Stimulated activated CD8-positive, alpha-beta memory T cell treated with anti-CD3 and anti-CD28 coated beads, Interleukin-12 subunit alpha, Interleukin-12 subunit beta, amount 100 ng/mL, for 4 hours (primary cell): ENCODE measurements around the gene PSMB11.

ENCODE experiments used
- DNase-seq: peaks from one replicate; pipeline ENCODE4 v3.0.0-alpha.2; 2020; ENCODE audit warnings: low read depth

The PSMB11 gene

DNA sequence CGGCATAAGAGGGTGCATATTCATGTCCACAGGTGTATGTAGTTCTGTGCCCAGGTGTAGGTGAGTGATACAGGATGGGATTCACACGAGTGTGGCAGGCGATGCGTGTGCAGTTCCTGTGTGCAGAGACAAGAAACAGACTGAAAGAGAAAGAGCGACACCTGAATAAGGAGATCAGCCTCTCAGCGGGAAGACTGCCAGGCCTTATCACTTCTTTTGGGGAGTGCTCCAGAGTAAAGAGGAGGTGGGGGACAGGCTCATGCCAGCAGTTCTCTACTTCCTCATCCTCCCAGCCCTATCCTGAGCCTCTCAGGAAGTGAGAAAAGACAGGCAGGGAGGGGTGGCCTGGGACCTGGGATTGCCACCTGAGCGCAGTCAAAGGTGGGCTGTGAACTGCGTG lies 2.8 kb downstream of the PSMB11 start:
- DNase-seq, result no peak

DNA sequence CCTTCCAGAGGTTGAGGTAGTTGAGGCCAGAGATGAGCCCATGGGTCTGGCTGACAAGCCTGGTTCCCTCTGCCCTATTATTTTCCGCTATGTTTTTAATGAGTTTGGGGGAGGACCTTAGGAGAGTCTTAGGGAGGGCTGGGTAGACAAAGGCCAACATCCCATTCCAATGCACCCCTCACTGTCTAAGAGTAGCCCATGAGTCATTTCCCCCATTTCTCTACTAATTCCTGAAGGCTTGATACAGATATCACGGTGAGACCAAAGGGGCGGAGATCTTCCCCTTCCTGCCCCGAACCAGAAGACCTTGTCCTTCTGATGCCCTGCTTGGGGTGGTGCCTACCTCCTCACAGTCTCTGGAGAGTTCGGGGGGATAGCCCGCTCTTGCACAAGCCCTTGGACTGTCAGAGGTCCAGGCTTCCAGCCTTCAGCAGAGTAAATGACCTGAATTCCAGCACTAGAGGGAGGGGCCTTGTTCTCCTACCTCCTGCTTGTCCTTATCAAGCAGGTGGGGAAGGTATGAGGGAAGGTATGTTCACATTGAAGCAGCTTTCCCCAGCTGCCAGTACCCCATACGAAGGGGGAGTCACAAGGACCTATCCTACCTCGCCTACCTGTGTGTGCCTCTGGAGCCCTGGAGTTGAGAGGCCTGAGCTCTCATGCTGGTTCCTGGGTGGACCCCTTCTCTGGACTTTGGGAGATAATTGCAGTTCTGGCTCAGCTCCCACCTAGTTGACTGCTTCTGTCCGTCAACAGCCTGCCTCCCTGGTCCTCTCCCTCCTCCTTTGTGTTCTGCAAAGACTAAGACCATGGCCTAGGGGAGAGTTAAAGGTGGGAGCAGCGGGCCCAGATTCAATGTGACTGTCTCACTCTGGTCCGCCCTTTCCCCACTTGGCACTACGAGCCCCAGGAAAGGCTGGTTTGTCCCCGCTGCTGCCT lies 3.7 kb downstream of the PSMB11 start:
- no peak for DNase-seq

DNA sequence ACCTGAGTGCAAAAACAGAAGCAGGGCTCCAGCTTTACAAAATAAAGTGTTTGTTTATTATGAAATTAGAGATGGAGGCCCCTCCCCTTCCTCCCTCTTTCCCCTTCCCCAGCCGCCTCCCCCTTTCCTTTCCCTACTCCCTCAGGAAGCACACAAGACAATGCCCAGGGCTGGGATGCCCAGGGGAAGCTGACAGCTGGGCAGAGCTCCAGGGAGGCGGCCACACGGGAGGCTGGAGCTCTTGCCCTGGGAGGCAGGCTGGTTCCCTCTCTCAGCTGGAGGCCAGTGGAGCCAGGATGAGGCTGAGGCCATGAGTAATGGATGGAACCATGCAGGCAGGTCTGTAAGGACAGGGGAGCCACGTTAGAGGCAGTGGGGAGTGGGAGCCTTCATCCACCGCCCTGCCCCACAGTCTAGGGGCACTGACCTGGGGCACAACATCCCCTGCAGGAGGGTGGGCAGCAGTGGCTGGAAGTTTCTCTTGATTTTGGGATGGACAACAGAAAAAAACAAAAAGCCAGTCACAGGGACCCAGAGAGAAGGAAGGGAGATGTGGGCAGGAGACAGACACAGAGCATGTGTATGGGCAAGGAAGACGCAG lies 5.1 kb downstream of the PSMB11 start:
- DNase-seq, result no peak

DNA sequence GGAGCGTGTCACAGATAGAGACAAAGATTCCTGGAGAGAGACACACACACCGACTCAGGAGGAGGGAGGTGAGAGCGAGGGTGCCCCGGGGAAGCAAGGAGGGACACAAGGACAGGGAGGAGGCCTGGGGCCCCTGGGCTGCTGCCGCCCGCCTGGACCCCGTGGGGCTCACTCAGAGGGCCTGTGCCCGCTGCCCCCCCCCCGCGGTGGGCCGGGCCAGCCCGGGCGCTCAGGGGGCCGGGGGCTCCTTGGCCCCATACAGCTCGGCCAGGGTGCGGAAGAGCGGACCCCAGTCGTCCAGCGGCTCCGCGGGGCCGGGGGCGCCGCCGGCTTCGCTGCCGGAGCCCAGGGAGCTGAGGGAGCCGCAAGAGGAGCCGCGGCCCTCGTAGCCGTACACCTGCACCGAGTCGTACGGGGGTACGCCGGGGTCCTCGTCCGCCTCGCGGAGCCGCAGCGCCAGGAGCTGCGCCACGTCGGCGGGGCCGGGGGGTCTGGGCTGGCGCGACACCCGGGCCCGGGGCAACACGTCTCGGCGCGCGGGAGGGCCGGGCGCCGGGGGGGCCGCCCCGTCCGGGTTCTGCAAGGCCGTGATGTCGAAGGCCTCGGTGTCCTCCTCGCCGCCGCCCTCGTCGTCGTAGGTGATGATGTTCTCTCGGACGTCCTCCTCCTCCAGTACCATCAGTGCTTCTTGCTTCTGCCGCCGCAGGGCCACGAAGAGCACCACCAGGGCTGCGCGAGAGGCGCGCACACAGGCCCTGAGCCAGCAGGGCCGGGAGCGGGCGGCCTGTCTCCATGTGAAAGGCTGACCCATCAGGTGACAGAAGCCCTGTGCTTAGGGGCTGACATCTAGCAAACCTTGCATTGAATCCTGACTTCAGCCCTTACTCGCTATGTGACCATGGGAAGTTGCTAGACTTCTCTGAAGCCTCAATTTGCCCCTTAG lies 6.0 kb downstream of the PSMB11 start:
- DNase-seq, result no peak

DNA sequence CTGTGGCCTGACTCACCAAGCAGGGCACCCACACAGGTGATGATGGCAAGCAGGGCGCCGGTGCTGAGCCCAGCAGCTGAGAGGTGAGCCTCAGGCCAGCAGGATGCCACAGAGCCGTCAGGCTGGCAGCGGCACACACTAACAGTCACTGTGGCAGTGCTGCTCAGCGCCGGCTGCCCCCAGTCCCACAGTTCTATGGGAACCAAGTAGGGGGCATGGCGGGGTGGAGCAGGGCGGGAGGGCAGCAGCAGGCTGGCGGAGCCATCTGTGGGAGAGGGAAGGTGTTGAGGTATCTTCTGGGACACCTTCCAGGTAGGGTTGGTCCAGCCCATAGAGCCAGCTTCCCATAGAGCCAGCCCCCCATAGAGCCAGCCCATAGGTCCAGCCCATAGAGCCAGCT lies 7.0 kb downstream of the PSMB11 start:
- no peak for DNase-seq

DNA sequence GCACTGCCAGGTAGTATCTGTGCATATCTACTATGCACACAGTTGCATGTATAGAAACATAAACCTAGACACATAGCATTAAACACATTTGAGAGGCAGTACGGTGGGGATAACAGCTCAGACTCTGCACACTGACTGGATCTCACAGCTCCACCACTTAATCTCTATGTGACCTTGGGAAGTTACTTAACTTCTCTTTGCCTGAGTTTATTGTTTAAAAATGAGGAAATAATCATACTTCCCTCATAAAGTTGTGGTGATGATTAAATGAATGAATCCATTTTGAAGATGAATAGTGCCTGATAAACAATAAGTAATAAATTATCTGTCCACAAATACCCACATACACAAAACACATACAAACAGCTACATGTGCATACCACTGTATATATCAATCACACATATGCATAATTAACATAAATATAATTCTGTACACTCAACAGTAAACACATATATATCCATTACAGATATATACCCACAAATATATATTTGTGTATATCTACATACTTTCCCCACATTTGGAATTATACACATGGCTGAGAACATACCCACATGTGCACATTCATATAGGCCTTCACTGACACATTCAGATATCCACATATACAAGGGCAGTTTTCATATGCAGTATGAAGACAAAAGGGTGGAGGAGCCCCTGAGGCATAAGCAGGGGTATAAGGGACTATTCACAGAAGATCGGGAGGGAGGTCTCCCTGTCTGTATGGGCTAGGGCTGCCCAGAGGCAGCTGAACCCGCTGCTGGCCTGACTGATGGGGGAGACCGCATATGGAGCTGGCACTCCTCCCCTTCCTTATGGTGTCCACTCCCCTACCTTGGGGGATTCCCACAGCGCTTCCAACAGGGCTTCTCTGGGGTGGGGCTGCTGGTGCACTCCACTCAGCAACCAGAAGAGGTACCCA lies 9.4 kb downstream of the PSMB11 start:
- no peak for DNase-seq

DNA sequence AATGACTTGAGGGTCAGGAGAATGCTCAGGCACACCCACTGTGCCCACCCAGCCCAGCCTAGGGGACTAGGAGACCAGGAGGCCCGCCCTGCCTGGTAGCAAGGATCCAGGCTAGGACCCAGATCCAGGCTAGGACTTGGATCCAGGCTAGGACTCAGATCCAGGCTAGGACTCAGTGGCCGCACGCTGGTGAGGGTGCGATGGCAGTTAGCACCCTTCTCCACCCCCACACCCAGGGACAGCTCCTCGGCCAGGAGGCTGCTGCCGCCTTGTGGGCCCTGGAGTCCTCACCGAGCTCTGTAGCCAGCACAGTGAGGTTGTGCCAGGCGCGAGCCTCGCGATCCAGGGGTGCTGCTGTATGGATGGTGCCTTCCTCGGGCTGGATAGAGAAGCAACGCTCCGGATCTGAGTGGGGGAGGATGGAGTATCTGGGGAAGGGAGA lies 10.2 kb downstream of the PSMB11 start:
- DNase-seq, result no peak

DNA sequence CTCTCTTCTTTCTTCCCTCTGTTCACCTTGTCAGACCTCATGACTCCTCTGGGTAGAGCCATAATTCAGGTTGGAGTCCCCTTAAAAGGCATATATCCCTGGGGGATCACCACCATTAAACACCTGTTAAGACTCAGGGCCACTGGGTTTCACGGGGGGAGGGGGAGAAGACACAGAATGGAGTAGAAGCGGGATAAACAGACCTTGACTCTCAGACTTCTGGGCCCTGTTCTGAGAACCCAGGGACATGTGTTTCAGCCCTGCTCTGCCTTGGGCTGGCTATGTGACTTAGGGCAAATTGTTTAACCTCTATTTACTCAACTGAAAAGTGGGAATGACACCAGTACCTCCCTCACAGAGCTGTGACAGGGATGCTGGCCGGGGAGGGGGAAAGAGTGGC lies 10.7 kb downstream of the PSMB11 start:
- DNase-seq, result no peak

DNA sequence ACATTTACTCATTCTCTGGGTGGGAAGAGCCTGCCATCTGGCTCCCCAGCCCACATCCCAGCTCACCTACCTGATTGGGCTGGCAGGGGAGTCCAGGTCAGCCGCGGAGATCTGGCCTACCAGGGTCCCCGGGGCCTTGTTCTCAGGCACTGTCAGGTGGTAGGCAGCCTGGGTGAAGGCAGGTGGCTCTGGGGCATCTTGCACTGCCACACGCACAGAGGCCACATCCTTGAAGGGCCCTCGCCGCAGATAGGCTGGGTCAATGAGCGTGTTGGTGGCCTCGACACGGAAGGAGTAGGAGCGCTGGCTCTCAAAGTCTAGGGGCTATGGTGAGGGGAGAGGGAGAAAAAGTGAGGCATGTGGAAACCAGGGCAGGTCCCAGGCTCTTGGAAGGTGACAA lies 11.4 kb downstream of the PSMB11 start:
- no peak for DNase-seq

DNA sequence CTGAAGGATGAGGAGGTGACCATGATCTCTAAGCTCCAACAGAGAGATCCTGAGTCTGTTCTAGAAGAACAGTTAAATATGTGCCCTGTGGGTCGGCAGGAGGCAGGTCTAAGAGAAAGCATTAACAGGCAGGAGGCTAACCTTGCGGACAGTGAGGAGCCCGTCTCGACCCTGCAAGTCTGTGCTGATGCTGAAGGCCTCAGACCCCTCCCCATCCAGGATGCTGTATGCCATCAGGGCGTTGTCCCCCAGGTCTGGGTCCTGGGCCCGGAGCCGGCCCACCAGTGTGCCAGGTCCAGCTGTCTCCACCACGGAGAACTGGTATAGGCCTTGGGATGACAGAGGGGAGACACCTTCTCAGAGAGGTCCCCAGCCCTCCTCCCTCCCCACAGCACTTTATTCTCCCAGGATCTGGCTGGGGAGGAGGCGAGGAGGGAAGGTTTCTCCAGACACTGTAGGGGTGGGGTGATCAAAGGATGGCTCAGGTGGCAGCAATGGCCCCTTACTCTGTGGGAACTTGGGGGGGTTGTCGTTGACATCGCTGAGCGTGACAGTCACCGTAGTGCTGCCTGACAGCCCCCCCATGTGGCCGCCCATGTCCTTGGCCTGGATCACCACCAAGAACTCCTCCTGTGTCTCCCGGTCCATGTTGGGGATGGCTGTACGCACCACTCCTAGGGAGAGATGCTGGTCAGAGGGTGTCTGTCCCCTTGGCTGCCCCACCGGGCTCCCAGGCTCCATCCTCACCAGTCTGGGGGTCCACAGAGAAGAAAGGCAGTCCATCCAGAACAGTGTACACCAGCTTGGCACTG lies 12.2 kb downstream of the PSMB11 start:
- peak; percentile 13 for DNase-seq

DNA sequence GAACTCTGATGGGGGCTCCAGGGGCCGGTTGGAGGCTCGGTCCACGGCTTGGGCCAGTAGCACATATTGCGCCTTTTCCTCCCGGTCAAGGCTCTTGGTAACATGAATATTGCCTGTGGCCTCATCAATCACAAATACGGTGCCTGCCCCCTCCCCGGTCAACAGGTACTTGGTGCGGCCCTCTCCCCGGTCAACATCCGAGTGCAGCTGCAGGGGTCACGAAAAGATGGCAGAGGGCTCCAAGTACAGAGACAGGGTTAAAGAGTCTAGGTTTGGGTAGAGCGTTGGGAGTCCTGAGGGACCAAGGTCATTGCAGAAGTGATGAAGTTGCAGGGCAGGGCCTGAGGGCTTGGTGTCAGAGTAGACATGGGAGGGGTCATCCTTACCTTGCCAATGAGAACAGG lies 13.1 kb downstream of the PSMB11 start:
- DNase-seq, result no peak

DNA sequence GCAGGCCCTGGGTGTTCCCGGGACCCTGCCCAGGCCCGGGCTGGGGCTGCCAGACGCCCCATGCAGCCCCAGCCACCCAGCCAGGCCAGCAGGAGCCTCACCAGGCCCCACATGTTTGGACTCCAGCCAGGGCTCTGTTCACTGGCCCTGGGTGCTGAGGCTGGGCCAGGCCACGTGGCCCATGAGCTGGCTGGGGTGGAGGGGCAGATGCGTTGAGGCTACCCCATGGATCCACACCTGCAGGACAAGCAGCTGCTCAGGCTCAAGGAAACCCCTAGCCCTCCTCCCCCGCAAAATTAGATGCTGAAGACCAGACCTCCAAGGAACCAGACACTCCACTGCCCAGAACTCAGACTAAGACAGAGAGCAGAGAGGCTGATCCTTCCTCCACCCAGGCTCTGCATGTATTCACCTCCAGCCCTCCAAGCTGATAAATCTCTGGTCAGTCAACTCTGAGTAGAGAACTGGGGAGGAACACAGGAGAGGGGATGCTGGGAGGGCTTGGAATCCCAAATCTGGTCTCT lies 13.7 kb downstream of the PSMB11 start:
- DNase-seq, result no peak

DNA sequence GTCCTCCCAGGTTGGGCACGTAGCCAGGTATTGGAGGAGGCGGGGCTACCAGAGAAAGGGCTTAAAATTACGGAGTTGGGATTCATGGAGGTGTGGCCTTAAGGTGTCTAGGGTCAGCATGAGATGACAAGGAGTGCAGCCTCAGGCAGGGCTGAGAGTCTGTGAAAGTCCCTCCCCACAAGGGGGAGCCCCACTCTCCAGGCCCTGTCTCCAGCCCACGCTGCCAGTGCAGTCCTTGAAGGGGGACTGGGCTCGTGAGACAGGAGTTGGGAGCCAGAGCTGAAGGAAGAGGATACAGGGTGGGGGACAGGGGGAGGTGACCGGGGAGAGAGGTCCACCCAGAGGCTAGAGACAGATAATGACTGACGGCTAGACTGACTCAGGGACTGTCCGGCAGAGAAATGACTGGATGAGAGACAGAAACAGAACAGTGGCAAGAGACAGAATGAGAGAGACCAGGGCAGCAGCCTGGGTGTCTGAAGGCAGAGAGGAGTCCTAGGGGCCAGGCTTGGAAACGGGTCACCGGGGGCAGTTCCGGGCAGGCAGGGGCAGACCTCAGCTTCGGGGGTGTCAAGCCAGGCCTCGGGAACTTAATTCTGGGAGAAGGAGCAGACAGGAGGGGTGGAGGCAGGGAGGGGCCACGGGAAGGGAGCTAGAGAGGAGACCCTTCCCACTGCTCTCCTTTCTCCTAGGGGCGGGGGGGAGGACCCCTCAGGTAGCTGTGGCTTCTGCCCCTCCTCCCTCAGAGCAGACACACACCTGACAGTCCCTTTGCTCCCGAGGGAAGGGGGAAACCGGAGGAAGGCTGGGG lies 14.3 kb downstream of the PSMB11 start:
- peak; percentile 45 for DNase-seq

DNA sequence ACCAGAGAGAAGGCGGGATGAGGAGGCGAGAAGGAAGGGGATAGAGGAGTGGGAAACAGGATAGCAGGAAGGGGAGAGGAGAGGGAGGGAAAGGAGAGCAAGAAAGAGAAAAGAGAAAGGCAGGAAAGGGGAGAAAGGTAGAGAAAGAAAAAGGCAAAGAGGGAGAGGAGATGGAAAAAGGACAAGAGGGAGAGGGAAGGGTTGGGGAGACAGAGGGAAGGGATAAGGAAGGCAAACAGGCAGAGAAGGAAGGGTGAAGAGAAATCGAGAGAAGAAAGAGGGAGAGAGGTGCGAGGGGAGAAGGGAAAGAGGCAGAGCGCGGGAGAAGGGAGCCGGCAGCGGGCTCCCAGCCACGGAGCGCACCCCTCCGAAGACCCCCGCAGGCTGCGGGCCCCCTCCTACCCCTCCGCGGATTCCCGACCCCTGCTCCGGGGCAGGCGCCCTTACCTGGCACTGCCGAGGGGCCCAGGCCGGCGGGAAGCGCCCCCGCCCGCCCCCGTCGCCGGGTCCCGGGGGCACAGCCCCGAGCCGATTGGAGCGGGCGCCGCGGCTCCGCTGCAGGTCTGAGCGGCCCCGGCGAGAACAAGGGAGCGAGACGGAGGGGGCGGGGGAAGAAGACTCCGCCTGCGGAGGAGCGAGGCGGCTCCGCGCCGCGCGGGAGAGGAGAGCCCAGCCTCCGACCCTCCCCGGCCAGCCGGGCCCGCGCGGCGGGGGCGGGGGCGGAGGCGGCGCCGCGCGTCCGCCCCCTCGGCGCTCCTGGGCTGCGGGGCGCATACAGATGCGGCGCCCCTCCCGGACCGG lies 15.1 kb downstream of the PSMB11 start, which contains the start of gene CDH24:
Gene CDH24 (minus strand): TSS at position 565 of the 801 bp plus-strand sequence. CDS start 1,787 bp downstream, outside the sequence.
- DNase-seq, result peak; percentile 49

DNA sequence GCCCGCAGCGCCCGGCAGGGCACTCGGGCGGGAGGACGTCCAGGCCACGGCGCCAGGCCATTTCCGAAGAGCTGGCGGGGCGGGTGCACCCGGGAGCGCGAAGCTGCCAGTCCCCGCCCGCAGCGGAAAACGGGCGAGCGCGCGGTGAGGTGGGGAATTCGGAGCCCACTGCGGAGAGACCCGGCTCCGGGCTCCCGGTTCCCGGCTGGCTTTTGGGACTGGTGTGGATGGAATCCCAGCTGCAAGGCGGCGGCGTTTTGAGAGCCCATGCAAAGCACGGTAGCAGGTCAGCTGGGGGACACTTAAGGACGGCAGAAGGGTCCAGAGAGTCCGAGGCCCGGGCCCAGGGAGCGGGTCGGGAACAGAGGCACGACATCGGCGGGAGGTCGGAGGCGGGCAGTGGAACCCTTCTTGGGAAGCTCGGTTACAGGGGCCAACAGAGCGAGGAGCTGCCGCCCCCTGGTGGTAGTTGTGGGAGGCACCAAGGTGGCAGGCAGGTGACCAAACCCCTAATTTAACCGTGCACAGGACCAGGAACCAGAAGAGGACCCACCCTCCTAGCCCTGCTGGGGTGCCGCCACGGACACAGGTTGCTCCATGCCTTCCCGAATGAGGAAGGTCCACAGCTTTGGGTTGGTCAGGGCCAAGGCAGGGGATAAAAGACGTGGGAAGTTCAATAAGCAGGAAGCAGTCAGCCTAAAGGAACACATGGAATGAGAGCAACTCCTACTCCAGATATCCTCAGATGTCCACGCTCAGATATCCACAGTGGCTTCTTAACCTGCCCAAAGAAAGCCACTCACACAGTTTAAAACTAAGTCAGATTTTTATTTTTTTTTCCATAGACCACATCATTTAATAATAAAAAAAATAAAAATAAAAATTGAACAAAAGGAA lies 16.0 kb downstream of the PSMB11 start:
- peak; percentile 72 for DNase-seq

DNA sequence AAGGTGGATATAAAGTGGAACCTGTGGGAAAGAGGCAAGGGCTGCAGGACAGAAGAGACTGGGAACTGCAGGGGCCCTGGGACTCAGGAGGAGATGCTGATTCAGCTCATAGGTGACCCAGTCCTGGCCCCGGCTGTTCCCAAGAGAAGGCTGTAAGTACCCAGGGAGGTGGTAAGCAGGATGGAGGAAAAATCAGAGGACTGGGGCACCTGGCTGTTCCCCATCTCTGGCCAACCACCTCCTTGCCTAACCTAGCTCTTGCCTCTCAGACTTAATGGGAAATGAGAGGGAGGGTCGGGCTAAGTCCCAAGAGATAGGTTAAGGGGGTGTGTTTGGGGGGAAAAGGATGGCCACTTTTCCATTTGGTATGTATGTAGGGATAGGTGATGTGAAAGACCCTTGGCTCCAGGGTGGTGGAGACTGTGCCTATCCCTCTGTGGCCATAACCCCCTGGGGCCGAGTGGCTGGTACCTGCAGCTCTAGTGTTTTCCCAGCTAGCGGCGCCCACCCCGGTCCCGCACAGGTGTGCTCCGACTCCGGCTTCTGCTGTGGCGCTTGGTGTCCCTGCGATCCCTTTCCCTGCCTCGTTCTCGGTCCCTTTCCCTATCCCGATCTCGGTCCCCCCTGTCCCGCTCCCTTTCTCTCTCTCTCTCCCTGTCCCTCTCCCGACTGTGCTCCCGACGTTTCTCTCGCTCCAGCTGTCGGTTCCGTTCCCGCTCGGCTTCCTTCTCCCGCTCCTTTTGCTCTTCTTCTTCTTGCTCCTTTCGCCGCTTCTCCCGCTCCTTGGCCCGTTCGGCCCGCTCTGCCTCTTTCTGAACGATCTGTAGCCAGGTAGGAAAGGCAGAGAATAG lies 16.9 kb downstream of the PSMB11 start:
- DNase-seq, result no peak
